ENCODE results near the gene UBE2V1. TPM values are rescaled to one million over a fixed set of nuclear protein-coding genes. Genes with fewer than 3 reads are reported as not detected.

Gene UBE2V1
- polyA plus RNA-seq, 1 donor, result 131 TPM

GRCh38 chr20:50097843-50098242, 15.1 kb downstream of the UBE2V1 start:
- H3K27ac ChIP-seq (ENCODE audit: low read length), result no peak overlapping the region
- DNase-seq, result no peak
- no peaks in the 10 kb centered on the region for H3K9me3 ChIP-seq (ENCODE audit: control insufficient read depth, low read depth, low read length)
- H3K4me1 ChIP-seq (ENCODE audit: control insufficient read depth, insufficient read depth, low read length), result peaks cover 18% of the 10 kb centered on the region
- 45% methylated on average over 2 of the region's 4 CpGs for WGBS (ENCODE audit: insufficient coverage, low lambda C conversion rate)
- H3K4me3 ChIP-seq (ENCODE audit: low read length), result no peak overlapping the region
- H3K27me3 ChIP-seq (ENCODE audit: control insufficient read depth, insufficient read depth, low read length), result no peaks in the 10 kb centered on the region
- H3K36me3 ChIP-seq (ENCODE audit: control insufficient read depth, insufficient read depth, low read length), result peaks cover 28% of the 10 kb centered on the region

GRCh38 chr20:50096237-50096636, 16.7 kb downstream of the UBE2V1 start:
- WGBS (ENCODE audit: insufficient coverage, low lambda C conversion rate), result no CpG with 5 or more reads among the region's 3 CpGs
- no peak for DNase-seq
- Histone ChIP-seq H3K9me3 (ENCODE audit: control insufficient read depth, low read depth, low read length) (no peaks in the 10 kb centered on the region), H3K27ac (ENCODE audit: low read length) (no peak overlapping the region), H3K27me3 (ENCODE audit: control insufficient read depth, insufficient read depth, low read length) (no peaks in the 10 kb centered on the region), H3K36me3 (ENCODE audit: control insufficient read depth, insufficient read depth, low read length) (peaks cover 36% of the 10 kb centered on the region), H3K4me1 (ENCODE audit: control insufficient read depth, insufficient read depth, low read length) (peaks cover 7% of the 10 kb centered on the region), H3K4me3 (ENCODE audit: low read length) (no peak overlapping the region)

GRCh38 chr20:50095476-50096078, 17.4 kb downstream of the UBE2V1 start:
- Histone ChIP-seq H3K27me3 (ENCODE audit: control insufficient read depth, insufficient read depth, low read length) (no peaks in the 10 kb centered on the region), H3K36me3 (ENCODE audit: control insufficient read depth, insufficient read depth, low read length) (peaks cover 36% of the 10 kb centered on the region), H3K4me1 (ENCODE audit: control insufficient read depth, insufficient read depth, low read length) (peaks cover 7% of the 10 kb centered on the region), H3K9me3 (ENCODE audit: control insufficient read depth, low read depth, low read length) (no peaks in the 10 kb centered on the region), H3K27ac (ENCODE audit: low read length) (no peak overlapping the region), H3K4me3 (ENCODE audit: low read length) (no peak overlapping the region)
- no peak for DNase-seq
- no CpG with 5 or more reads among the region's 4 CpGs for WGBS (ENCODE audit: insufficient coverage, low lambda C conversion rate)

GRCh38 chr20:50094522-50094921, 18.4 kb downstream of the UBE2V1 start:
- no peak for DNase-seq
- 100% methylated on average over 3 of the region's 4 CpGs for WGBS (ENCODE audit: insufficient coverage, low lambda C conversion rate)
- Histone ChIP-seq H3K27ac (ENCODE audit: low read length) (no peak overlapping the region), H3K4me1 (ENCODE audit: control insufficient read depth, insufficient read depth, low read length) (peaks cover 3% of the 10 kb centered on the region), H3K9me3 (ENCODE audit: control insufficient read depth, low read depth, low read length) (no peaks in the 10 kb centered on the region), H3K27me3 (ENCODE audit: control insufficient read depth, insufficient read depth, low read length) (no peaks in the 10 kb centered on the region), H3K4me3 (ENCODE audit: low read length) (no peak overlapping the region), H3K36me3 (ENCODE audit: control insufficient read depth, insufficient read depth, low read length) (peaks cover 45% of the 10 kb centered on the region)

GRCh38 chr20:50093240-50093639, 19.7 kb downstream of the UBE2V1 start:
- Histone ChIP-seq H3K27me3 (ENCODE audit: control insufficient read depth, insufficient read depth, low read length) (no peaks in the 10 kb centered on the region), H3K36me3 (ENCODE audit: control insufficient read depth, insufficient read depth, low read length) (peaks cover 51% of the 10 kb centered on the region), H3K27ac (ENCODE audit: low read length) (no peak overlapping the region), H3K4me3 (ENCODE audit: low read length) (no peak overlapping the region), H3K4me1 (ENCODE audit: control insufficient read depth, insufficient read depth, low read length) (no peaks in the 10 kb centered on the region), H3K9me3 (ENCODE audit: control insufficient read depth, low read depth, low read length) (no peaks in the 10 kb centered on the region)
- no CpG with 5 or more reads among the region's 2 CpGs for WGBS (ENCODE audit: insufficient coverage, low lambda C conversion rate)
- no peak for DNase-seq

GRCh38 chr20:50092436-50092835, 20.5 kb downstream of the UBE2V1 start:
- no CpG with 5 or more reads among the region's 4 CpGs for WGBS (ENCODE audit: insufficient coverage, low lambda C conversion rate)
- Histone ChIP-seq H3K4me1 (ENCODE audit: control insufficient read depth, insufficient read depth, low read length) (no peaks in the 10 kb centered on the region), H3K27ac (ENCODE audit: low read length) (no peak overlapping the region), H3K9me3 (ENCODE audit: control insufficient read depth, low read depth, low read length) (no peaks in the 10 kb centered on the region), H3K4me3 (ENCODE audit: low read length) (no peak overlapping the region), H3K36me3 (ENCODE audit: control insufficient read depth, insufficient read depth, low read length) (peaks cover 51% of the 10 kb centered on the region), H3K27me3 (ENCODE audit: control insufficient read depth, insufficient read depth, low read length) (no peaks in the 10 kb centered on the region)
- DNase-seq, result no peak

GRCh38 chr20:50089787-50090177, 23.2 kb downstream of the UBE2V1 start:
- H3K27me3 ChIP-seq (ENCODE audit: control insufficient read depth, insufficient read depth, low read length), result no peaks in the 10 kb centered on the region
- H3K4me3 ChIP-seq (ENCODE audit: low read length), result no peak overlapping the region
- H3K36me3 ChIP-seq (ENCODE audit: control insufficient read depth, insufficient read depth, low read length), result peaks cover 31% of the 10 kb centered on the region
- H3K4me1 ChIP-seq (ENCODE audit: control insufficient read depth, insufficient read depth, low read length), result peaks cover 6% of the 10 kb centered on the region
- WGBS (ENCODE audit: insufficient coverage, low lambda C conversion rate), result no CpG with 5 or more reads among the region's 2 CpGs
- no peak overlapping the region for H3K27ac ChIP-seq (ENCODE audit: low read length)
- H3K9me3 ChIP-seq (ENCODE audit: control insufficient read depth, low read depth, low read length), result no peaks in the 10 kb centered on the region
- DNase-seq, result no peak

GRCh38 chr20:50089140-50089786, 23.7 kb downstream of the UBE2V1 start:
- H3K36me3 ChIP-seq (ENCODE audit: control insufficient read depth, insufficient read depth, low read length), result peaks cover 30% of the 10 kb centered on the region
- WGBS (ENCODE audit: insufficient coverage, low lambda C conversion rate), result no CpG with 5 or more reads among the region's 5 CpGs
- H3K27ac ChIP-seq (ENCODE audit: low read length), result no peak overlapping the region
- H3K4me1 ChIP-seq (ENCODE audit: control insufficient read depth, insufficient read depth, low read length), result peaks cover 6% of the 10 kb centered on the region
- no peaks in the 10 kb centered on the region for H3K27me3 ChIP-seq (ENCODE audit: control insufficient read depth, insufficient read depth, low read length)
- H3K9me3 ChIP-seq (ENCODE audit: control insufficient read depth, low read depth, low read length), result no peaks in the 10 kb centered on the region
- no peak for DNase-seq
- H3K4me3 ChIP-seq (ENCODE audit: low read length), result no peak overlapping the region

- H3K4me1 ChIP-seq (ENCODE audit: control insufficient read depth, insufficient read depth, low read length), result peaks cover 6% of the 10 kb centered on the region
- 100% methylated on average over 1 of the region's 2 CpGs for WGBS (ENCODE audit: insufficient coverage, low lambda C conversion rate)
- no peaks in the 10 kb centered on the region for H3K9me3 ChIP-seq (ENCODE audit: control insufficient read depth, low read depth, low read length)
- H3K27me3 ChIP-seq (ENCODE audit: control insufficient read depth, insufficient read depth, low read length), result no peaks in the 10 kb centered on the region
- H3K36me3 ChIP-seq (ENCODE audit: control insufficient read depth, insufficient read depth, low read length), result peaks cover 37% of the 10 kb centered on the region
- DNase-seq, result no peak
- no peak overlapping the region for H3K27ac ChIP-seq (ENCODE audit: low read length)
- no peak overlapping the region for H3K4me3 ChIP-seq (ENCODE audit: low read length)
These were observed 24.9 kb downstream of the UBE2V1 start for GRCh38 chr20:50088022-50088421.

GRCh38 chr20:50085481-50086365, 27.2 kb downstream of the UBE2V1 start:
- no CpG with 5 or more reads among the region's 10 CpGs for WGBS (ENCODE audit: insufficient coverage, low lambda C conversion rate)
- no peaks in the 10 kb centered on the region for H3K27me3 ChIP-seq (ENCODE audit: control insufficient read depth, insufficient read depth, low read length)
- peaks cover 42% of the 10 kb centered on the region for H3K36me3 ChIP-seq (ENCODE audit: control insufficient read depth, insufficient read depth, low read length)
- H3K9me3 ChIP-seq (ENCODE audit: control insufficient read depth, low read depth, low read length), result no peaks in the 10 kb centered on the region
- DNase-seq, result peak; percentile 29 to 48
- H3K4me1 ChIP-seq (ENCODE audit: control insufficient read depth, insufficient read depth, low read length), result peaks cover 6% of the 10 kb centered on the region
- no peak overlapping the region for H3K27ac ChIP-seq (ENCODE audit: low read length)
- no peak overlapping the region for H3K4me3 ChIP-seq (ENCODE audit: low read length)
